ENCODE measurements around the gene STMN3. TPM values are rescaled to one million over a fixed set of nuclear protein-coding genes. Genes with fewer than 3 reads are reported as not detected.
"Not testable (repeated sequence)": the region's sequence is repeated elsewhere in the genome, so short reads cannot be mapped to it uniquely, and the experiment has no call there.

The STMN3 gene
- total RNA-seq, 2 experiments from 2014 or later: 15.4 to 17.6 TPM

DNA sequence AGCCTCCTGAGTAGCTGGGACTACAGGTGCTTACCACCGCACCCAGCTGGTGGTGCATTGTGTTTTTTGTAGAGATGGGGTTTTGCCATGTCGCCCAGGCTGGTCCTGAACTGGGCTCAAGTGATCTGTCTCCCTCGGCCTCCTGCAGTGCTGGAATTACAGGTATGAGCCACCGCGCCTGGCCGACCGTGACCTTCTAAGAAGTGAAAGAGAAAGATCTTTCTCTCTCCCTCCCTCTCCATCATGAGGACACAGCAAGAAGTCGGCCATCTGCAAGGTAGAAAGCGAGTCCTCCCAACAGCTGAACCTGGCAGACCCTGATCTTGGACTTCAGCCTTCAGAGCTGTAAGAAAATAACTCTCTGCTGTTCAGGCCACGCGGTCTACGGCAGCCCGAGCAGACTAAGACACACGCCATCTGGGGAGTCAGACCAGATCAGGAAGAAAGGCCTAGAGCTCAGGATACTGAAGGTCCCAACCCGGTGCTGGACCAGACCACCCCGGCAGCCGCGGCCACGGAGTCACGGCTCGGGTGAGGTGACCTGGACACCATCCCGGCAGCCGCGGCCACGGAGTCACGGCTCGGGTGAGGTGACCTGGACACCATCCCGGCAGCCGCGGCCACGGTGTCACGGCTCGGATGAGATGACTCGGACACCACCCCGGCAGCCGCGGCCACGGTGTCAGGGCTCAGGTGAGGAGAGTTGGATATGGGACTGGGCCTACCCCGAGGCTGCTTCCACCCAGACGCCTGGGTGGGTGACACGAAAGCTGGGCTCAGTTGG, 35.9 kb downstream of the STMN3 start:
- H3K4me3 Mint-ChIP-seq: no peak overlapping the region
- DNase-seq (no peak), ATAC-seq (no peak)
- H3K9me3 Mint-ChIP-seq (ENCODE audit: low read depth): no peaks in the 10 kb centered on the region
- intact Hi-C loops (cut with DNase I, micrococcal nuclease): no loop called here
- POLR2A ChIA-PET: interaction anchor here (0.7 kb wide), 1 partner anchor 50 kb away, joined by 3 read pairs; no protein-coding TSS in a partner anchor
- H3K27ac Mint-ChIP-seq: no peak overlapping the region
- H3K36me3 Mint-ChIP-seq (ENCODE audit: low read depth): peaks cover 37% of the 10 kb centered on the region
- CTCF ChIA-PET: no interaction called here
- H3K4me1 Mint-ChIP-seq: peaks cover 5% of the 10 kb centered on the region
- H3K27me3 Mint-ChIP-seq: no peaks in the 10 kb centered on the region

DNA sequence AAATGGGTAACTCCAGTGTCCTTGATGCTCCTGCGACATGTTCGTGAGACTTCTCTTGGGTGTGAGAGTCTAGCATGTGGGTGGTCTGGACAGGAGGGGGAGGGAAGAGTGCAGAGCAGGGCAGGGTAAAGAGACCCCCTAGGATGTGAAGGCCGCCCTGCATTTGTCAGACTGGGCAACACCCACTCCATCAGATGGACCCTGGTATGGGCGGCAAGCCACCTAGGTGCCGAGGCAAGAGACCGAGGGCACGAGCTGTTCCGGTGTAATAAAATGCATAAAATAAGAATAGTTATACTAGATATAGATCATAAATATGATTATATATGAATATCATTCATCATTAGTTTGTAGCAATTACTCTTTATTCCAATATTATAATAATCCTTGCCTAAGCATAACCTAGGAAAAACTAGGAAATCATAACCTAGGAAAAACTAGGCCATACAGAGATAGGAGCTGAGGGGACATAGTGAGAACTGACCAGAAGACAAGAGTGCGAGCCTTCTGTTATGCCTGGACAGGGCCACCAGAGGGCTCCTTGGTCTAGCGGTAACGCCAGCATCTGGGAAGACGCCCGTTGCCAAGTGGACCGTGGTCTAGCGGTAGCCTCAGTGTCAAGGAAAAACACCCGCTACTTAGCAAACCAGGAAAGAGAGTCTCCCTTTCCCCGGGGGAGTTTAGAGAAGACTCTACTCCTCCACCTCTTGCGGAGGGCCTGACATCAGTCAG, 39.2 kb downstream of the STMN3 start:
- H3K27me3 Mint-ChIP-seq; intact Hi-C loops (cut with DNase I, micrococcal nuclease); H3K27ac Mint-ChIP-seq; POLR2A ChIA-PET; H3K4me3 Mint-ChIP-seq; DNase-seq; ATAC-seq; H3K9me3 Mint-ChIP-seq (ENCODE audit: low read depth); H3K4me1 Mint-ChIP-seq: not testable (repeated sequence)
- peaks cover 37% of the 10 kb centered on the region for H3K36me3 Mint-ChIP-seq (ENCODE audit: low read depth)
- CTCF ChIA-PET: interaction anchor here (0.6 kb wide), 1 partner anchor 160 kb away, joined by 3 read pairs; no protein-coding TSS in a partner anchor

DNA sequence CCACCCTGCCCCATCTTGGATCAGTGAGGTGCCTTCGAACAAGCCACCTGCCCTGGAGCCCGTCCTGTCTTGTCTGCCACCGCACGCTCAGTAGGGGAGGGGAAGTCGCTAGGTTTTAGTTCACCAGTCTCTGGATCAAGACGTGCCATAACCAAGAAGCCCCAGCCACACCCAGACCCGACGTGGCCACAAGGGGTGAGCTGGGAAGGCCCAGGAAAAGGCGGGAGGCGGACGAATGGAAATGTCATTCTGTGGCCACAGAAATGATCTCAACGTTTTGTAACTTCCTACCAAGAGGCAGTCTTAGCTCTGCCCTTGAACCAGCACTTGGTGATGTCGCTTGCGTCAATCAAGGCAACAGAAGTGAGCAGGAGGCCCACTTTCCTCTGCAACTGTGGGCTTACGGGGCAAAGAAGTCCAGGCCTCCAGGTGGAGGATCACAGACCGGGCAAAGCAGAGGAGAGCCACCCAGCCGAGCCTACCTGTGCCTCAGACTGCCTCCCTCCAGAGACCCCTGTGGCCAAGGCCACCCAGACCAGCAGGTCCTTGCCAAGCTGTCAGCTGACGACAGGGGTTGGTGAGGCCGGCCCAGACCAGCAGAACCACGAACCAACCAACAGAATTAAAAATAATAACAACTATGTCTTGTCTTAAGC, 40.8 kb downstream of the STMN3 start:
- H3K9me3 Mint-ChIP-seq (ENCODE audit: low read depth): no peaks in the 10 kb centered on the region
- H3K36me3 Mint-ChIP-seq (ENCODE audit: low read depth): peaks cover 29% of the 10 kb centered on the region
- ChIA-PET CTCF (interaction anchor here (0.7 kb wide), 2 partner anchors 9 to 56 kb away, joined by 3 read pairs; no protein-coding TSS in a partner anchor), POLR2A (no interaction called here)
- H3K4me3 Mint-ChIP-seq: no peak overlapping the region
- no peaks in the 10 kb centered on the region for H3K4me1 Mint-ChIP-seq
- no peak for DNase-seq
- intact Hi-C loops (cut with DNase I, micrococcal nuclease): no loop called here
- no peak overlapping the region for H3K27ac Mint-ChIP-seq
- ATAC-seq: no peak
- no peaks in the 10 kb centered on the region for H3K27me3 Mint-ChIP-seq

DNA sequence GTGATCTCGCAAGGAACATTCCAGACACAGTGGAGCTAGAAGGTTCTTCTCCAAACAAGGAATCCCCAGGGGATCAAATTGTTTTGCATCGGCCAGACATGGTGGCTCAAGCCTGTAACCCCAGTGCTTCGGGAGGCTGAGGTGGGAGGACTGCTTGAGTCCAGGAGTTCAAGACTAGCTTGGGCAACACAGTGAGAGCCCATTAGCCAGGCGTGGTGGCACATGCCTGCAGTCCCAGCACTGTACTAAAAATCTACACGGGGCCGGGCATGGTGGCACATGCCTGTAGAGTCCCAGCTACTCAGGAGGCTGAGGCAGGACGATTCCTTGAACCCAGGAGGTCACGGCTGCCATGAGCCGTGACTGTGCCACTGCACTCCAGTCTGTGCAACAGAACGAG, 41.6 kb downstream of the STMN3 start:
- no peak for ATAC-seq
- H3K4me3 Mint-ChIP-seq: no peak overlapping the region
- intact Hi-C loops (cut with DNase I, micrococcal nuclease): no loop called here
- ChIA-PET CTCF (no interaction called here), POLR2A (no interaction called here)
- H3K36me3 Mint-ChIP-seq (ENCODE audit: low read depth): peaks cover 27% of the 10 kb centered on the region
- H3K9me3 Mint-ChIP-seq (ENCODE audit: low read depth): no peaks in the 10 kb centered on the region
- H3K27ac Mint-ChIP-seq: no peak overlapping the region
- H3K4me1 Mint-ChIP-seq: peaks cover 4% of the 10 kb centered on the region
- no peaks in the 10 kb centered on the region for H3K27me3 Mint-ChIP-seq
- no peak for DNase-seq

DNA sequence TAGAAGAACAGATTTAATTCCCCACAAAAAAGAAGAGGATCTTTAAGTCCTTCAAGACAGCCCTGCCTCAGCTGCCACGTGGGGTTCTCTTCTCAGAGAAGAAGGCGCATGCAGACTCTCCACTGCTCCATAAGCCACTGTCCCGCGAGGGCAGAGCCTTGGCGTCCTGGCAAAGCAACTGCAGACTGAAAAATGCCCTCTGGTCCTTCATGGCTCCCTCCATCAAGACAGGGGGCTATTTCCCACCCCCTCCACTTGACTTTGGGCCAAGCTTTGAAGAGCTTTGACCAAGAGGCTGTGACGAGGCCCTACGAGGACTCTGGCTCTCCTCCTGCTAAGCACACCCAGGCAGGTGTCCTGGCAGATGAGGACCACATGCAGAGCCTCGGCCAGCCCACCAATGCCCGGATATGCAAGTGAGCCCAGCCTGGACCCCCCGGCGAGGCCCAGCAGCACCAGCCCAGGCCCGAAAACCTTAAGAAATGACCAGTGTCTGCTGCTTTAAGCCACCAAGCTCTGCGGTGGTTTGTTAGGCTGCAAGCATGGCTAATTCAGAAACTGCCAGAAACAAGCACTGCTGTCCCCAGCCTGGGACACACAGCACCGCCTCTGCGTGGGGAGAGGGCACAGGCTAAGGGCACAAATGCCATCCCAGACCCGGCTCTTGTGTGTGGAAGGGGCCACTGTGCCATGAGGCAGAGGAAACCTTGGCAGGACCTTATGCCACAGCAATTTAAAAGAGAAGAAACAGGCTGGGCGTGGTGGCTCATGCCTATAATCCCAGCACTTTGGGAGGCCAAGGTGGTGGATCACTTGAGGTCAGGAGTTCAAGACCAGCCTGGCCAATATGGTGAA, 42.4 kb downstream of the STMN3 start:
- DNase-seq (no peak), ATAC-seq (no peak)
- no peak overlapping the region for H3K4me3 Mint-ChIP-seq
- ChIA-PET POLR2A (interaction anchor here (0.6 to 0.7 kb wide), 2 partner anchors 14 to 1165 kb away, joined by 5 to 9 read pairs; no protein-coding TSS in a partner anchor), CTCF (interaction anchor here (0.7 kb wide), 1 partner anchor 720 kb away, joined by 3 read pairs; no protein-coding TSS in a partner anchor)
- peaks cover 24% of the 10 kb centered on the region for H3K36me3 Mint-ChIP-seq (ENCODE audit: low read depth)
- no peak overlapping the region for H3K27ac Mint-ChIP-seq
- H3K4me1 Mint-ChIP-seq: peaks cover 7% of the 10 kb centered on the region
- intact Hi-C loops (cut with DNase I, micrococcal nuclease): no loop called here
- H3K9me3 Mint-ChIP-seq (ENCODE audit: low read depth): no peaks in the 10 kb centered on the region
- no peaks in the 10 kb centered on the region for H3K27me3 Mint-ChIP-seq

DNA sequence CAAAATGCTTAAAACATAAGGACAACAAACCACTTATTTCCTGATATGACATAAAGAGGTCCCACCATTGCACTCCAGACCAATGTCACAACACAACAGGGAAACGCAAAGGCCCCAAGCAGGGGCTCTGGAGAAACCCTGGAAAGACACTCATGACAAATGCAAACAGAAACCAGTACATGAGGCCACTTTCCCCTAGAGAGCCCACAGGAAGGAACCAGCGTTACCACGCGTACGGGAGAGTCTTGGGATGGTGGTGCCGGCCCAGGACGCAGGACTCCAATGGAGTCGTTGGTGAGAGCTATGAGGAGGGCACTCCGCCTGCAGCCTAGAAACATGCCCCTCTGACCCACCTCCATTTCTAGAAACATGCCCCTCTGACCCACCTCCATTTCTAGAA, 46.5 kb downstream of the STMN3 start:
- Mint-ChIP-seq H3K36me3 (ENCODE audit: low read depth) (peaks cover 20% of the 10 kb centered on the region), H3K27me3 (no peaks in the 10 kb centered on the region), H3K4me3 (no peak overlapping the region), H3K9me3 (ENCODE audit: low read depth) (no peaks in the 10 kb centered on the region), H3K27ac (no peak overlapping the region), H3K4me1 (peaks cover 7% of the 10 kb centered on the region)
- DNase-seq (no peak), ATAC-seq (no peak)
- POLR2A ChIA-PET: no interaction called here
- CTCF ChIA-PET: interaction anchor here (0.7 kb wide), 1 partner anchor 8 kb away, joined by 3 read pairs; no protein-coding TSS in a partner anchor
- intact Hi-C loops (cut with DNase I, micrococcal nuclease): no loop called here

DNA sequence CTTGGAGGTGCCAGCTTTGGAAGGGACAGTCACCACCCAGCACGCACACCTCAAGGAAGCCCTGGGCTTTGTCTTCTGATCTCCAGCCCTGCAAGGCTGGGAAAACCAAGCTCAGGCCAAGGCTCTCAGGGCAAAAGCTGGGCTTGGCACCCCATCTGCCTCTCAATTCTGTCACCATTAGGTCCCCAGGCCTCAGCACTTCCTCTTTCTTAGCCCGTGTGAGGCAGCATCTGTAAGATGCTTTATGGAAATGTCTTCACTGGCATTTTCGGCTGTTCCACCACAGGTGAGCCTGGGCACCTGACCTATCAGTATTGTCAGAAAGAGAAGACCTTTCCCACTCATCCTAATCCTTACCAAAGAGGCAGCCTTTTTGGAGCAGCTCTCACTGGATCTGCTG, 50.9 kb downstream of the STMN3 start:
- Mint-ChIP-seq H3K36me3 (ENCODE audit: low read depth) (peaks cover 29% of the 10 kb centered on the region), H3K27ac (no peak overlapping the region)
- POLR2A ChIA-PET: no interaction called here

DNA sequence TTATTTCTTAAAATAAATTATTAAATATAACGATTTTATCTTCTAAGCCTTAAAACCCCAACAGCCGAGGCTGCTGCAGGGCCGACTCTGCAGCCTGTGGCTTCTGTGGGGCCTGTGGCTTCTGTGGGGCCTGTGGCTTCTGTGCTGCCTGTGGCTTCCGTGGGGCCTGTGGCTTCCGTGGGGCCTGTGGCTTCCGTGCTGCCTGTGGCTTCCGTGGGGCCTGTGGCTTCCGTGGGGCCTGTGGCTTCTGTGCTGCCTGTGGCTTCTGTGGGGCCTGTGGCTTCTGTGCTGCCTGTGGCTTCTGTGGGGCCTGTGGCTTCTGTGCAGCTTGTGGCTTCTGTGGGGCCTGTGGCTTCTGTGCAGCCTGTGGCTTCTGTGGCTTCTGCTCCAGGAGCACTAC, 51.5 kb downstream of the STMN3 start:
- H3K36me3 Mint-ChIP-seq (ENCODE audit: low read depth): peaks cover 30% of the 10 kb centered on the region
- not testable (repeated sequence) for DNase-seq

More for the DNA sequence above, 50.9 kb downstream of the STMN3 start:
- Mint-ChIP-seq H3K4me1 (peaks cover 7% of the 10 kb centered on the region), H3K9me3 (ENCODE audit: low read depth) (no peaks in the 10 kb centered on the region), H3K4me3 (no peak overlapping the region), H3K27me3 (no peaks in the 10 kb centered on the region)
- CTCF ChIA-PET: no interaction called here
- DNase-seq: no peak
- no peak for ATAC-seq
- intact Hi-C loops (cut with DNase I, micrococcal nuclease): no loop called here

DNA sequence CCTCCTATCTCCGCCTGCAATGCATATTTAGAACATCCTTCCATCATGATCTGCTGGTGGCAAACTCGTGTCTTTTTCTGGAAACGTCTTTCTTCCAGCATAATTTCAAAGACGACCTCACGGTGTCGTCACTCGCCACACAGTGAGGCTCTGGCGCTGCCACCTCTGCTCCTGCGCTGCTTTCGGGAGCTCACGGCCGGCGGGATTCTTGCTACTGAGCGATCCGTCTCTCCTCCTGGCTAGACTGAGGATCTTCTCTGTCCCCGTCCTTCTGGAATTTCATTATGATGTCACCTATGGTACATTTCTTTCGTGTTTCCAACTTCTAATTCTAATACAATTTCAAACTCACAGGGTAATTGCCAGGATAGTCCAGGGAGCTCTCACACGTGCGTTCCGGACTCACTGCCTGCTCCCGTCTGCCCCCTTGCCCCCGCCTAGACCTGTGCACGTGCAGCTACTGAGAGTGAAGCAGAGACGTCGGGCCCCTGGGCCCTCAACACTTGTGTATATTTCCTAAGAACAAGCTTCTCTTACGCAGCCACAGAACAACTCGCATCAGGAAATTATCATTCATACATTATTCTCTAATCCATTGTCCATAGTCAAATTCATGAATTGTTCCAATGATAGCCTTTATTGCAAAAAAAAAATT, 53.7 kb downstream of the STMN3 start:
- Mint-ChIP-seq H3K4me3 (no peak overlapping the region), H3K9me3 (ENCODE audit: low read depth) (no peaks in the 10 kb centered on the region), H3K4me1 (no peaks in the 10 kb centered on the region), H3K36me3 (ENCODE audit: low read depth) (peaks cover 34% of the 10 kb centered on the region), H3K27me3 (no peaks in the 10 kb centered on the region), H3K27ac (no peak overlapping the region)
- intact Hi-C loops (cut with DNase I, micrococcal nuclease): no loop called here
- ChIA-PET POLR2A (no interaction called here), CTCF (no interaction called here)
- DNase-seq (no peak), ATAC-seq (no peak)

More for the DNA sequence above, 51.5 kb downstream of the STMN3 start:
- CTCF ChIA-PET; ATAC-seq; POLR2A ChIA-PET; H3K27me3 Mint-ChIP-seq; intact Hi-C loops (cut with DNase I, micrococcal nuclease); H3K4me1 Mint-ChIP-seq; H3K9me3 Mint-ChIP-seq (ENCODE audit: low read depth); H3K4me3 Mint-ChIP-seq; H3K27ac Mint-ChIP-seq: not testable (repeated sequence)

DNA sequence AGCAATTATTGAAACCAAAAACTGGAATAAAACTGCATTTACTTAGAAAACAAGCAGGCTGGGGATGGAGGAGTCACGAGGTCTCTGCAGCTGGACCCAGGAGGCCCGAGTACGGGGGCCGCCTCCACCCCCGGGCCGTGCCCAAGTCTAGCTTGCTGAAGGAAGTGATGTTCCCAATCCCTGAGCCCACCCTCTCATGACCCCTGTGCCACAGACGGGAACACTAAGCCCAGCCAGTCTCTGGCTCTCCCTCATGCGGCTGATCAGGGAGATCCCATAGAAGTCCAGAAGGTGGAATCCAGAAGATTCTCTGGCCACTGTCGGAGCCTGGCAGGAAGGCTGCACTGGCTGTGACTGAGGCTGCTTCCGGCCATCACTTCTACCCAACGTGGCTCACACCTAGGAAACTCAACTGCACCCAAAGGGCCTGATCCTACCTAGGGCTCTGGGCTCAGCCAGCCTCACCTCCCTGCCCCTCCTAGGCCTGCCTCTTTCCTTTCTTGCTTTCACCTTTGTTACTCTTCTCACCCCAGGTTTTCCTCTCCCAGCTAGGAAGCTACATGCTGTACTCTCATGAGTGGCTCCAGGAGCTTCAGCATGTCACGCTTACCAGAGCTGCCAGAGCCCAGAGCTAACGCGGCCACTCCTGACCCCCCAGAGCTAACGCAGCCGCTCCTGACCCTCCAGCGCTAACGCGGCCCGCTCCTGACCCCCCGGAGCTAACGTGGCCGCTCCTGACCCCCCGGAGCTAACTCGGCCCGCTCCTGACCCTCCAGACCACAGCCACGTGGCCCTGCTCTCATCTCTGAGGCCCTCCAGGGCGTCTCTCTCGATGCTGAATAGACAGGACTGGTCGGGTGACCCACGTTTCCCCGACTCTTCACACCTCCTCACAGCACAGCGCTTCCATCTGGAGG, 54.5 kb downstream of the STMN3 start:
- peaks cover 34% of the 10 kb centered on the region for H3K36me3 Mint-ChIP-seq (ENCODE audit: low read depth)
- intact Hi-C loops (cut with DNase I, micrococcal nuclease): no loop called here
- H3K4me3 Mint-ChIP-seq: no peak overlapping the region
- H3K9me3 Mint-ChIP-seq (ENCODE audit: low read depth): no peaks in the 10 kb centered on the region
- POLR2A ChIA-PET: no interaction called here
- H3K27ac Mint-ChIP-seq: no peak overlapping the region
- H3K27me3 Mint-ChIP-seq: no peaks in the 10 kb centered on the region
- H3K4me1 Mint-ChIP-seq: no peaks in the 10 kb centered on the region
- CTCF ChIA-PET: interaction anchor here (0.6 kb wide), 1 partner anchor 8 kb away, joined by 3 read pairs; no protein-coding TSS in a partner anchor
- no peak for DNase-seq
- no peak for ATAC-seq
